GM21576 (cell line): ENCODE measurements around the gene AHRR.

Experiments
- ATAC-seq: cut with Tn5 transposase; IDR thresholded peaks from one replicate; pipeline ENCODE4 v1.9.1; 2021; ENCODE audit warnings: mild to moderate bottlenecking, moderate library complexity; ENCODE audit not compliant: unreplicated experiment

AHRR gene

DNA sequence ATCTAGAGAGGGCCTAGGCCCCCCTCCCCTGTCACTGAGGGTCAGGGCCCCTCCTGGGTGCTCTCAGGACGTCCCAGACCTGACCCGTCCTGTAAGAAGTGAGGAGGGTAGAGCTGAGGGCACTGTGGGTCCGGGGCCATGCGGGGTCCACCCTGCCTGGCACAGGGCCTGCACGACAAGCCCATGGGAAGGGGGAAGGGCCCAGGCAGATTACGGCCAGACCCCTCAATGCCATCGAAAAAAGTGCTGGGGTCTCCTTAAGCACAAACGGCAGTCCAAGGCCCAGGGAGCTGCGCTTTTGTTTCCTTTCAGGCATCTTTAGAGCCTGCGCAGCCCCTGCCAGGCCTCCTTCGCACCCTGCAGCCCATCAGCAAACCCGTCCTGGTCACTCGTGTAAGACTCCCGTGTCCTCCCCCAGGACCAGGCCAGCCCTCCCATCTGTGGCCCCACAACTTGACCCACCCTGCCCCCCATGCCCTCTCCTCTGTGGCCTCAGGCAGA is 117.0 kb downstream of the AHRR start:
- no peak for ATAC-seq

DNA sequence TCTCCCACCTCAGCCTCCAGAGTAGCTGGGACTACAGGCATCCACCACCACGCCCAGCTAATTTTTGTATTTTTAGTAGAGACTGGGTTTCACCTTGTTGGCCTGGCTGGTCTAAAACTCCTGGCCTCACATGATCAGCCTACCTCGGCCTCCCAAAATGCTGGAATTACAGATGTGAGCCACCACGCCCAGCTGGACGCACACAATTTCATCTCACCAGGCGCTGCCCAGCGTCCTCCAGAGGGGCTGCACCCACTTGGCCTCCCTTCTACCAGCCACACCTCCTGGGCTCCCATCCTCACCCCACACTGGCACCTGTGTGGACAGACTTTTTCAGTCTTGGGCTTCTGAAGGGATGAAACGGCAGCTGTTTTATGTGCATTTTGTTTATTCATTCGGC is 117.7 kb downstream of the AHRR start:
- ATAC-seq = no peak

DNA sequence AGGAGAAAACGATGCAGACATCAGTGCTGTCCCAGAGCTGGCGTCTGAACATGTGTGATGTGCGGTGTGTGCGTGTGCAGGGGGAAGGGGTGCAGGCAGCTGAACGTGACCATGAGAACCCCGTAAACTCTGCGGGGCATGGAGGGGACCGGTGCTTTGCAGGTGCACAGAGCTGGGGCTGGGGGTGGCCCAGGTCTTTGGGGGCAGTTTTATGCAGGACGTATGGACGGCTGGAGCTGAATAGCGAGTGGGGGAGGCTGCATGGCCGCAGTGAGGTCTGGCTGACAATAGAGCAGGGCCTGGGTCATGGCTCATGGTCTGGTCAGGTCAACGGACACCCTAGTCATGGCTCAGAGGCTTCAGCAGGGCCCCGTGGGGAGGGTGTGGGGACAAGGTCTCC is 118.1 kb downstream of the AHRR start:
- ATAC-seq = no peak

DNA sequence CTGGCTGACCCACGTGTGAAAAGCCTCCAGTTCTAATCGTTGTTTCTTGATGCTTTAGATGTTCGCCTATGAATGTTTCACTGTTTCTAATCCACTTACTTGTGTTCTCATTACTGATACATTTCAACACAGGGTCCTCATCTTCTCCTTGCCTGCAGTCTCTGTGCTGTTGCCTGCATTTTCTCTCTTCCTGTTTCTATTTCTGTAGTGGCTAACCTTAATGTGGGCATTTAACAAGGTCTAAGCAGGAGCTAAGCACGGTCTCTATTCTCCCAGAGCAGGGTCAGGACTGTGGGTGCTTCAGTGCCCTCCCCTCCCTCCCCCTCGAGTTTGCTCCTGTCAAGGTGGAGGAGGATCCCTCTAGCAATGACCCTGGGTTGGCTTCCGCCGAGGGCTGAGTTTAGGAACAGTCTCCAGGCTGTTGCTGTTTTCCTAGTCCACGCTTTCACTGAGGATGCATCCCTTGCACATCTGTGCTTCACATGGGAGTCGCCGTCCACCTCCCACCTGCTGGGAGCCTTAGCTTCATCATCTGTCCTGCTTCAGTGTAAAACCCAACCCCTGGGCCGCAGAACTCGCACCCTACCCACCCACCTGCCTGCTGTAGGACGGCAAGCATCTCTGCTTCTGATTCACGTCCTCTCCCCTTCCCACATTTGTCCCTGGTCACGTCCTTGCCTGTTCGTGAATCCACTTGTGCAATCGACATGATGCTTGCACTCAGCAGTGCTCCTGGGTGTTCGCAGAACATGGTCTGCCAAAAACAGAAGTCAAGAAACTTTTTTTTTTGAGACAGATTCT is 119.1 kb downstream of the AHRR start:
- no peak for ATAC-seq

DNA sequence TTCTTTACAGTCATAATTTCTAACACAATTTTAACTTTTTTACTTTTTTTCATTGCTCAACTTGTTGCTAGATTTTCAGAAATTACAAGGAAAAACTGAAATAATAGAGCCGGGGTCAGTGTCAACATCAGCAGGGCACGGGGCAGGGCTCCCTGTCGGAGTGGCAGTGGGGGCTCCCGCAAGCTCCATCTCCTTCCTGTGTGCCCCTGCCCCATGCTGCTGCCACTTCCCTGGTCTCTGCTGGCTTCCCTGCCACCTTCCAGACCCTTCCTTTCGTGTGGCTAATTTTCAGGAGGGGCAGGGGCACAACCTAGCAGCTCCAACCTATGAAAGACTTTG is 120.5 kb downstream of the AHRR start:
- ATAC-seq = no peak

DNA sequence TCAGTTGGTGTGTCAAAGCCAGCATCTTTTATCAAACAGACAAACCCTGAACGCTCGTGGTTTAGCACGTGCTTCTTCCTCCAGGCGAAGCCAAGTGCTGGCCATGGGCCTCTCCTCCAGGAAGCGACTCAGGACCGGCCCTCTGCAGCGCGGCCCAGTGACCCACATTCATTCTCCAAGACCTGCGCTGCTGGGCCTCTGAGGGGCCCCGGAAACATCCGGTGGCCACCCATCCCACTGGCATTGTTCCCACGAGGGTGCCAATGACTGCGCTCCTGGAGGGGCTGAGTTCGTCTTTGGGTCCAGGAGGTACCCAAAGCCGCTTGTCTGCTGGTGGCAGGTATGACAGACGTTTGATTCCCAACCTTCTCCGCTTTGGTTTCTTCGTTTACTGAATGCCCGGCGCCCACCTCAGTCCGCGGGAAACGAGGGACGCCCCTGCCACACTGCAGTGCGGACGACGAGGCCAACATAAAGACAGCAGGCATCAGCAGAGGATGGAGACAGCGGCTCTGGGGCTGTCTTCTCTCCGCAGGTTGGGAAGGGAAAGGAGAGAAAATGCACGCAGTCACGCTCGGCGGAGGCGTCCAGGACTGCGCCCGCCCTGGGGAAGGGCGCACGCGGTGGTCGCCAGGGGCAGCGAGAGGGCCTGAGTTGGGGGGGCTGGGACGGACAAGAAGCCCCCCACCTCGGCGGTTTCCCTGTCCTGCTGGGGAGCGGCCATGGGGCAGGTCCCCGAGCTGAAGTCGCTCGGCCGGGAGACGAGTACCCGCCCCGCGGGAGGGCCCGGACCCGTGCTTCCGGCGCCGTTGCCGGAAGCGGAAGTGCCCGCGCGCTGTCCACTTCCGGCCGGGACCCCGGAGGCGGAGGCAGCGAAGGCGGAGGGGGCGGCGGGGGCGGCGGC is 121.1 kb downstream of the AHRR start, which contains the start of gene EXOC3:
Gene EXOC3 (plus strand): TSS at position 842 of the 904 bp plus-strand sequence. CDS start 3,030 bp downstream, outside the sequence.
- peak; percentile 76 for ATAC-seq

DNA sequence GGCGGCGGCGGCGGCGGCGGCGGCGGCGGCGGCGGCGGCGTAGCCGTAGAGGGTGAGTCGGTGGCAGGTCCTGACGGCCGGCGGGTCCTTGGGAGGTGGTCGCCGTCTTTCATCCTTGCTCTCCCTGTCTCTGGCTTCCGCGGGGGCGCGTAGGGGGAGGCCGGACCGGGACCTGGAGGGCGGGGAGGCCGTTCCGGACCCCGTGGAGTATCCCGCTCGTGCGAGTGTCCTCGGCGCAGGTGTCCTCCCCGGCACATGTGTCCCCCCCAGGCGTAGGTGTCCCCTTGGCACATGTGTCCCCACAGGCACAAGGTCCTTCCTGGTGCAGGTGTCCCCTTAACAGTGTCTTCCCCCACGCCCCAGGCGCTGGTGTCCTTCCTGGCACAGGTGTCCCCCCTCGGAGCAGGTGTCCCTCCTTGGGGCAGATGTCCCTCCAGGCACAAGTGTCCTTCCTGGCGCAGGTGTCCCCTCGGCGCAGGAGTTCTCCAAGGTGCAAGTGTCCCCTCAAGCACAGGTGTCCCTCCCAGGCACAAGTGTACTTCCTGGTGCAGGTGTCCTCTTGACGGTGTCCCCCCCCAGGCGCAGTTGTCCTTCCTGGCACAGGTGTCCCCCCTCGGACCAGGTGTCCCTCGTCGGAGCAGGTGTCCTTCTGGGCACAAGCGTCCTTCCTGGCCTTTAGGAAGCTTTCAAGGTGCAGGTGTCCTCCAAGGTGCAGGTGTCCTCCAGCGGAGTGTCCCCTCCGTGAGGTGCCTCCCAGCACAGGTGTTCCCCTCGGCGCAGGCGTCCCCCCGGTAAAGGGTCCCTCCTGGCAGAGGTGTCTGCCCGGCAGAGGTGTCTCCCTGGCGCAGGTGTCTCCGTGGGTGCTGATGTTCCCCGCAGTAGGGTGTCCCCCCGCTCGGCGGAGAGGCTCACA is 122.0 kb downstream of the AHRR start:
- ATAC-seq = peak; percentile 18

DNA sequence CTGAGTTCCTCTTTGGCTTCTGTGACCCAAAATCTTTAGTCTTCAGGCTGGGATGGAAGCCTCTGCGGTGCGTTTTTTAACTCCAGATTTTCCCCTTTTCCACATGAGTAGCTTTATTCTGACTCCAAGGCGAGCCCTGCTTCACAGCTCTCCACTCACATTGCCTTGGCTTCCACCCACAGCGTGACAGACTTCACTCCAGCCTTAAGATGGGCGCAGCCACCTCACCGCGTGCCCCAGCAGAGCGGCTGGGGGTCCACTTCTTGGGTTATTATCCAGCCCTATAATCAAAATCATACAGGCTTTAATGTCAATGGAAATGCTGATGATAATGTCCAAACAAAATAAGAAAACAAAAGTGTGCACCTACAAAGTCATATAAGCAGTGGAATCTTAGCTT is 122.7 kb downstream of the AHRR start:
- ATAC-seq = no peak

DNA sequence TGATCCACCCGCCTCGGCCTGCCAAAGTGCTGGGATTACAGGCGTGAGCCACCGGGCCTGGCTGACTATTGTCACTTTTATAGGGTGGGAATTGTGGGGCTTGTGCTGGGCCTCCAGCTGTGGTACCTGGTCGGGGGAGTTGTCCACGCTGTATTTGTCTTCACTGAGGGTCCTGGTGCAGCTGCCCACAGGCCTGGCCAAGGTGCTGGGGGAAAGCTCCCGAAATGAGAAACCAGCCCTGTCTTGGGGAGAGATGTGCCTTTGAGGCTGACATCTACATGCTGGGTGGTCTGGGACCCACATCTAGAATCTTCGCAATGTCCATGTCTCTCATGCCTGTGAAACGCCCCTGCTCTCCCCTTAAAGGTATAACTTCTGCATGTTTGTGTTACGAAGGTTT is 124.1 kb downstream of the AHRR start:
- ATAC-seq = no peak

DNA sequence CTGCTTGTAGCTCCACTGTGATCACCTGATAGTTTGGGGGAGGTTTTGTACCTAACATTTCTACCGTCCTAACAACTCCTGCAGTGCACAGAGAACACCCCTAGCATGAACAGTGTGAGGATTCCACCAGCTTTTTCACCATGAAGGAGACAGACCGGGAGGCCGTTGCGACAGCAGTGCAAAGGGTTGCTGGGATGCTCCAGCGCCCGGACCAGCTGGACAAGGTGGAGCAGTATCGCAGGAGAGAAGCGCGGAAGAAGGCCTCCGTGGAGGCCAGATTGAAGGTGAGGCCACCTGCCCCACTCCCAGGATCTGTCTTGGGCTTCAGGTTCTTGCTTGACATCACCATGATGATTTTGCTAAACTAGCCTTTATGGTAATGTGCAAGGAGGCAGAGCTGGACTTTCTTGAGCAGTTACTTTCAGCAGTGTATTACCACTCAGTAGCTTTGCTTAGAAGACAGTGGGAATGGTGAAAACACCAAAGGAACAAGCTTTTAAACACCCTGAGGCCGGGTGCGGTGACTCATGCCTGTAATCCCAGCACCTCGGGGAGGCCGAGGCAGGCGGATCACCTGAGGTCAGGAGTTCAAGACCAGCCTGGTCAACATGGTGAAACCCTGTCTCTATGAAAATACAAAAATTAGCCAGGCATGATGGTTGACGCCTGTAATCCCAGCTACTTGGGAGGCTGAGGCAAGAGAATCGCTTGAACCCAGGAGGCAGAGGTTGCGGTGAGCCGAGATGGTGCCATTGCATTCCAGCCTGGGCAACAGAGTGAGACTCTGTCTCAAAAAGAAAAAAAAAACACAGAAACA is 124.8 kb downstream of the AHRR start:
- ATAC-seq = no peak

DNA sequence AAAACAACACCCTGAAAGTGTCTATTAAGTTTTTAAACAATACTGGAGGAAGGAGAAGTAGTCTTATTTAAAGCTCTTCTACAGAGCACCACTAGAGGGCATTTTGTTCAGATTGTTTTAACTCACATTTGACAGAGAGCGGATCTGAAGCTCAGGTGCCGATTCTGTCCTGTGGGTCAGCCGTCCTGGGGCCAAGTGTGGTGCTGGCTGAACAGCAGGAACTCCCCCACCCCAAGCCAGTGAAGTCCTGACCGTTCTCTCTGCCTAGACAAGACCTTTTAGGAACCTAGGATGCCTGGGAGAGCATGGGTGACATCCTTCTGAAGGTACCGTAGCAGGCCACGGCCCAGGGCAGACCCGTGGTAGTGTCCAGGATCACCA is 125.4 kb downstream of the AHRR start:
- ATAC-seq = no peak

DNA sequence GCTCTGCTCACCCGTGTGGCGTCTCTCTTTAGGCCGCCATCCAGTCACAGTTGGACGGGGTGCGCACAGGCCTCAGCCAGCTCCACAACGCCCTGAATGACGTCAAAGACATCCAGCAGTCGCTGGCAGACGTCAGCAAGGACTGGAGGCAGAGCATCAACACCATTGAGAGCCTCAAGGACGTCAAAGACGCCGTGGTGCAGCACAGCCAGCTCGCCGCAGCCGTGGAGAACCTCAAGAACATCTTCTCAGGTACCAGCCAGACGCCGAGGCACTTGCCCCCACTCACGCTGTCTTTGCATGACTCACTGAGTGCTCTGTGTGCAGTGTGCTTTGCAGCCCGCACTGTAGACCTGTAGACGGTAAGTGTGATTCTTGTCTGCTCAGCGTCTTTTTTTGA is 126.0 kb downstream of the AHRR start:
- ATAC-seq = no peak

DNA sequence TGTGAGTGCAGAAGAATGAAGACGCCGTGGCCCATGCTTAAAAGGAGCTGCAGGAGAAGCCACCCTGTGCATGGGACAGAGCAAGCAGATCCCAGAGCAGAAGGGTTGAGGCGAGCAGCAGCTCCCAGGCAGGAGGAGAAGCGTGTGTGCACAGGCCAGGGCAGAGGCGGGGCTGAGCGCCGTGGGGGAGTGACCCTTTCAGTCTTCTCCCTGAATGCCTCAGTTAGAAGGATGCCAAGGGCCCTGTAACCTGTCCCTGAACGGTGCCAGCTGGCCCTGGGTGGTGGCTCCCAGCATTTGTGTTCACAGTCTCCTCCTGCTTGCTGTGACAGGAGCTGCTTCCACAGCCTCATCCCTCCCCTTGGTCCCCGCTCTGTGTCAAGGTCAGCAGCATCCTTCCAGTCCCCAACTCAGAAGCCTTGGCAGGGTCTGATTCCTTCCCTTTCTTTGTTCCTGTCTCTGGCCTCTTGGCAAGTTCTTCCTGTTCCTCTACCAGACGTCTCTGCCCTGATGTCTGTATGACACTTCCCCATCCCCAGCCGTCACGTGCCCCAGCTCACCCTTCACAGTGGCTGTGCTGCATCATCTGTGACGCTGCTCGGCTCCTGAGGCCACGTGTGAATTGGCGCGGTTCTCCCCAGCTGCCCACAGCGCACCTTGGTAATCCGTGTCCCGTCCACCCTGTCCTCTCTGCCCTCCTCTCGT is 126.7 kb downstream of the AHRR start:
- ATAC-seq = no peak

DNA sequence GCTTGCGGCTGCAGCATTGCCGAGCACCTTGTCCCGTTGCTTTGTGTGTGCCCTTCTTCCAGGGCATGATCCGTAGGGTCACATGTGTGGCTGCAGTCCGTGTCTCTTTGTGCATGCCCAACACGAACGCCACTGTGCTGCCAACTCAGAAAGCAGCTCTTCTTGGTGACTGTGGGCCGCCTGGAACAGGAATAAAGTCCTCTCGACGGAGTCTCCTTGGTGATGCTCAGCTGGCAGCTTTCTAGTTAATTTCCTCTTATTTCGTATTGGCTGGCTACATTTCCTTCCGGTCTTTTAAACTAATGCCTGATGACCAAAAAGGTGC is 127.2 kb downstream of the AHRR start:
- no peak for ATAC-seq

DNA sequence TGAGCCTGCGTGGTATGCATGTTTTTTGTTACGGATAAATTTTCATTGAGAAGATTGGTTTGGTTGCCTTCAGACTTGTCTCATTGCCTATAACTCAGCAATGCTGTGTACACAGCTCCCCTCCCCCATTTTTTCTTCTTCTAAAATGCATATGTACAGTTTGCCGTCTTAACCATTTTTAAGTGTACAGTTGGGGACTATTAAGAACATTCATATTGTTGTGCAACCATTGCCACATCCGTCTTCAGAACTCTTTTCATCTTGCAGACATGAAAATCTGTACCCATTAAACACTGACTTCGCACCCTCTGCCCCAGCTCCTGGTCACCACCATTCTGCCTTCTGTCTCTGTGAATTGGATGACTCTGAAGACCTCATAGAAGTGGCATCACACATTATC is 127.6 kb downstream of the AHRR start:
- ATAC-seq = no peak

DNA sequence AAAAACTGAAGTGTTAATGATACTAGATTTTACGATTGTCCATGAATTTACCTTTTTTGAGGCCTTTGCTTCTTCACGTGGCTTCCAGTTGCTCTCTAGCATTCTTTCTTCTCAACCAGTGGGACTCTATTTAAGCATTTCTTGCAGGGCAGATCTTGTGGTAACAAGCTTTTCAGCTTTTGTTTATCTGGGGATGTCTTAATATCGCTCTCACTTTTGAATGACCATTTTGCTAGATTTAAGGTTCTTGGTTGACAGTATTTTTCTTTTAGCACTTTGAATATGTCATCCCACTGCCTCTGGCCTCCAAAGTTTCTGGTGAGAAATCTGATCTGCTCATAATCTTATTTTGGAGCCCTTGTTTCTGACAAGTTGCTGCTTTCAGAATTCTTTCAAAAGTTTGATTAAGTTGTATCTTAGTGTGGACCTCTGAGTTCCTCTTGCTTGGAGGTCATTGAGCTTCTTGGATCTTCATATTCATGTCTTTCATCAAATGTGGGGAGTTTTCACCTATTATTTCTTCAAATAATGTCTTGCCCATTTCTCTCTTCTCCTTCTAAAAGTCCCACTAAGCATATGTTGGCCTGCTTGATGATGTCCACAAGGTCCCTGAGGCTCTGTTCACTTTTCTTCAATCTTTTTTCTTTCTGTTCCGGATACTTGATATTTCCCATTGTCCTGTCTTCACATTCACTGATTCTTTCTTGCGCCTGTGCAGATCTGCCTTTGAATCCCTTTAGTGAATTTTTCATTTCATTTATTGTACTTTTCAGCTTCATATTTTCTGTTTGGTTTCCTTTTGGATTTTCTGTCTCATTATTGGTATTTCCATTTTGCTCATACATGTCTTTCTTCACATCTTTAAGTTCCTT is 130.3 kb downstream of the AHRR start:
- ATAC-seq = no peak

DNA sequence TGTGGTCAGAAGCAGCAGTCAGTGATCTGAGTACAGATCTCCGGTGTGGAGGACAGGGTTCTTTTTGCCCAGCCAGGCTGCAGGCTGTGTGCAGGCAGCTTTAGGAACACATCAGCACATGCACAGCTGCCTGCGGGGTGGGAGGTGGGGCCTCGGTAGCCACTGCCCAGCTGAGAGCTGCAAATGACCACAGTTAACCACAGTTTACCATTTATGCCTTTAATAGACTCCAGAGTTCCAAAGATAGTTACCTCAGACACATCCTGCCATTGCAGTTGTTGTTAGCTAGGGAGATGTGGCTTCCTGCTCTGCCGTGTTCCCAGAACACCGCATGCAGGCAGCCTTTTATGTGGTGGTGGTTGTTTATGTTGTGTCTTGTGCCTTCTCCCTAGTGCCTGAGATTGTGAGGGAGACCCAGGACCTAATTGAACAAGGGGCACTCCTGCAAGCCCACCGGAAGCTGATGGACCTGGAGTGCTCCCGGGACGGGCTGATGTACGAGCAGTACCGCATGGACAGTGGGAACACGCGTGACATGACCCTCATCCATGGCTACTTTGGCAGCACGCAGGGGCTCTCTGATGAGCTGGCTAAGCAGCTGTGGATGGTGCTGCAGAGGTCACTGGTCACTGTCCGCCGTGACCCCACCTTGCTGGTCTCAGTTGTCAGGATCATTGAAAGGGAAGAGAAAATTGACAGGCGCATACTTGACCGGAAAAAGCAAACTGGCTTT is 131.6 kb downstream of the AHRR start:
- ATAC-seq = no peak
